ENCODE data around the gene B4GALNT2.

DNA sequence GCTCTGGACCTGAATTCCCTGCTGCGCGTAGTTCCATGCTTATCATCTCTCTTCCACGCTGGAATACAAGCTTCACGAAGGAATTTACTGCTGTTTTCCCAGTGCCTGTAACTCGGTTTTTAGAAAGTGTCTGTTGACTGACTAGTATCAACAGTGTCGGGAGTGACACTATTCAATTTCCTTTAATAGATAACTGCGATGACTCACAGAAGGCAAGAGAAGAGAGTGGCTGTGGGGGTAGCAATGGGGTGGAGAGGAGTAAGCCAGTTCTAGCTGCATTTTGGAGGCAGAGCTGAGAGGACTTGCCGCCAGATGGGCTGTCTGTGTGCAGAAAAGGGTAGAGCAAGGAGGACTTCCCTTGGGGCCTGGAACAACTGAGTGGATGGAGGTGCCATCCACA is 25.2 kb downstream of the B4GALNT2 start:
- TF ChIP-seq, protein P1, sequence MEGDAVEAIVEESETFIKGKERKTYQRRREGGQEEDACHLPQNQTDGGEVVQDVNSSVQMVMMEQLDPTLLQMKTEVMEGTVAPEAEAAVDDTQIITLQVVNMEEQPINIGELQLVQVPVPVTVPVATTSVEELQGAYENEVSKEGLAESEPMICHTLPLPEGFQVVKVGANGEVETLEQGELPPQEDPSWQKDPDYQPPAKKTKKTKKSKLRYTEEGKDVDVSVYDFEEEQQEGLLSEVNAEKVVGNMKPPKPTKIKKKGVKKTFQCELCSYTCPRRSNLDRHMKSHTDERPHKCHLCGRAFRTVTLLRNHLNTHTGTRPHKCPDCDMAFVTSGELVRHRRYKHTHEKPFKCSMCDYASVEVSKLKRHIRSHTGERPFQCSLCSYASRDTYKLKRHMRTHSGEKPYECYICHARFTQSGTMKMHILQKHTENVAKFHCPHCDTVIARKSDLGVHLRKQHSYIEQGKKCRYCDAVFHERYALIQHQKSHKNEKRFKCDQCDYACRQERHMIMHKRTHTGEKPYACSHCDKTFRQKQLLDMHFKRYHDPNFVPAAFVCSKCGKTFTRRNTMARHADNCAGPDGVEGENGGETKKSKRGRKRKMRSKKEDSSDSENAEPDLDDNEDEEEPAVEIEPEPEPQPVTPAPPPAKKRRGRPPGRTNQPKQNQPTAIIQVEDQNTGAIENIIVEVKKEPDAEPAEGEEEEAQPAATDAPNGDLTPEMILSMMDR (IDR thresholded peaks at IDR 0.05), result no peak
- TF ChIP-seq POLR2A (IDR thresholded peaks at IDR 0.05), result no peak

Measured in right lobe of liver (tissue), 4 donors.